Measurements from ENCODE around the gene SCN3A. TPM values are rescaled to one million over a fixed set of nuclear protein-coding genes. Genes with fewer than 3 reads are reported as not detected.

SCN3A gene
- total and polyA plus RNA-seq, 10 of the 15 experiments (the other 5 are each of a cell fraction or from before 2014, with no cell fraction given), result 0.04 to 0.34 (median 0.06) TPM; not detected in 3

DNA sequence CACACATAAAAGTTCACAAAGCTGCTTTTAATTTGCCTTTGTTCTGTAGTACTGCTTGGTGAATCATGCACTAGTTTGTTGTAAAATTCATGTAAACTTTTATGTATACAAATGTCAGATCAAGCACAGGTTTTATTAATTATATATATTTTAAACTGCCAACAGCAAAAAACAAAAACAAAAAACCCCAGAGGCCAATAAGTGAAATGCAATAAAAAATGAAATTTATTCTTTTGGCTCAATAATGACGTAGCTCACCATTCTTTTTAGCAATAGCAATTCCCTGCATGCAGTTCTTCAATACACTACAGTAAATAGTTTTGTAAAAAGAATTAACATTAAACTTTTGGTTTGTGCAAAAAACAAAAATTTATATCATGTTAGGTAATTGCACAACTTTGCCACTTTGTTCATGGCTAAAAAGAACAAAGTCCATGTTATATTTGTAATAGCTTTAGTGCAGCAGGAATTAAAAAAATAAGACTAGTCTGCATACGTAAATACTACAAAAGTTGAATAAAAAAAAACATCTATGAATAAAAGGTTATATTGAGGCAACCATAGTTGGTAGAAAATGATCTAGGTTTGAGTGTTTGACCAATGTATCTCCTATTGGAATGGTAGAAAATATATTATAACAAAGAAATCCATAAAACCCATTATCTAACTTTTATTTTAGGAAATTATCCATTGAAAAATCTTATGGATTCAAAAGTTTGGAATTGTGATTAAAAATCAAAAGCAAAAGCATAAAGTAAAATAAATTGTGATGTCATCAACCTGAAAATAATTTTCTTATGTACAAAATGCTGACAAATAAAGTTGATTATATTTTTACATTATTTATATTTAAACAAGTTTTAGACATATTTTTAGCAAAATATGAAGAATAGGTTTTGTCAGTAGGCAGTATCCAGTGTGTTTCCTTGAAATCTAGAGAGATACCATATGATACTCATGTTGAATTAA is 115.6 kb downstream of the SCN3A start (continued):
- TF ChIP-seq, protein P1, sequence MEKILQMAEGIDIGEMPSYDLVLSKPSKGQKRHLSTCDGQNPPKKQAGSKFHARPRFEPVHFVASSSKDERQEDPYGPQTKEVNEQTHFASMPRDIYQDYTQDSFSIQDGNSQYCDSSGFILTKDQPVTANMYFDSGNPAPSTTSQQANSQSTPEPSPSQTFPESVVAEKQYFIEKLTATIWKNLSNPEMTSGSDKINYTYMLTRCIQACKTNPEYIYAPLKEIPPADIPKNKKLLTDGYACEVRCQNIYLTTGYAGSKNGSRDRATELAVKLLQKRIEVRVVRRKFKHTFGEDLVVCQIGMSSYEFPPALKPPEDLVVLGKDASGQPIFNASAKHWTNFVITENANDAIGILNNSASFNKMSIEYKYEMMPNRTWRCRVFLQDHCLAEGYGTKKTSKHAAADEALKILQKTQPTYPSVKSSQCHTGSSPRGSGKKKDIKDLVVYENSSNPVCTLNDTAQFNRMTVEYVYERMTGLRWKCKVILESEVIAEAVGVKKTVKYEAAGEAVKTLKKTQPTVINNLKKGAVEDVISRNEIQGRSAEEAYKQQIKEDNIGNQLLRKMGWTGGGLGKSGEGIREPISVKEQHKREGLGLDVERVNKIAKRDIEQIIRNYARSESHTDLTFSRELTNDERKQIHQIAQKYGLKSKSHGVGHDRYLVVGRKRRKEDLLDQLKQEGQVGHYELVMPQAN (conservative IDR thresholded peaks at IDR 0.05), result no peak
- no peak for TF ChIP-seq SREBF2 (IDR thresholded peaks at IDR 0.05; ENCODE audit: low read length)
- TF ChIP-seq, protein P2, sequence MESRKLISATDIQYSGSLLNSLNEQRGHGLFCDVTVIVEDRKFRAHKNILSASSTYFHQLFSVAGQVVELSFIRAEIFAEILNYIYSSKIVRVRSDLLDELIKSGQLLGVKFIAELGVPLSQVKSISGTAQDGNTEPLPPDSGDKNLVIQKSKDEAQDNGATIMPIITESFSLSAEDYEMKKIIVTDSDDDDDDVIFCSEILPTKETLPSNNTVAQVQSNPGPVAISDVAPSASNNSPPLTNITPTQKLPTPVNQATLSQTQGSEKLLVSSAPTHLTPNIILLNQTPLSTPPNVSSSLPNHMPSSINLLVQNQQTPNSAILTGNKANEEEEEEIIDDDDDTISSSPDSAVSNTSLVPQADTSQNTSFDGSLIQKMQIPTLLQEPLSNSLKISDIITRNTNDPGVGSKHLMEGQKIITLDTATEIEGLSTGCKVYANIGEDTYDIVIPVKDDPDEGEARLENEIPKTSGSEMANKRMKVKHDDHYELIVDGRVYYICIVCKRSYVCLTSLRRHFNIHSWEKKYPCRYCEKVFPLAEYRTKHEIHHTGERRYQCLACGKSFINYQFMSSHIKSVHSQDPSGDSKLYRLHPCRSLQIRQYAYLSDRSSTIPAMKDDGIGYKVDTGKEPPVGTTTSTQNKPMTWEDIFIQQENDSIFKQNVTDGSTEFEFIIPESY (IDR thresholded peaks at IDR 0.05), result no peak

DNA sequence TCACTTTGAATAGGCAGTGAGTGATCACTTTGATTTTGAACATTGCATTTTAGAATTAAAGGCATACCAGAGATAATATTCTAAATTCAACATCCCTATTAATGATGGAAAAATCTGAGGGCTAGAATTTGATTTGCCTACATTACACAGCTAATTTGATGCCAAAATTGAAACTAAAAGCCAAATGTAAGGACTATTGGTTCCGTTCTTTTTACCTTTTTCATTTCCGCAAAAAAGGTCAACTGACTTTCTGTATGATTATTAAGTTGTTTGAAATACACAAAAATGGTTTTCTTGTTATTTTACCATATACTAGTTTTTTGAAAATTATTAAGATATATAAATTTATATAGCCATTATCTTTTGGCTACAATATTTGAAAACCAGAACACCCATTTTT is 117.5 kb downstream of the SCN3A start:
- no TSS peak for BruUV-seq (replicated peaks)
- H3K79me2 ChIP-seq (ENCODE audit: control insufficient read depth, insufficient read depth, low read length), result no peaks in the 10 kb centered on the region
- 69% methylated on average over 2 of the region's 2 CpGs for WGBS (ENCODE audit: insufficient coverage, insufficient replicate concordance, low lambda C conversion rate, missing lambda C conversion rate)
- DNase-seq (ENCODE audit: low read depth, low spot score) (no peak), FAIRE-seq (no peak), ATAC-seq (no peak)
- no peak overlapping the region for H3K4me2 ChIP-seq (ENCODE audit: control insufficient read depth, insufficient read depth)
- H3K27ac ChIP-seq (ENCODE audit: control insufficient read depth, insufficient read depth), result no peak overlapping the region
- in situ Hi-C loops (cut with MboI), result no loop called here
- no peaks in the 10 kb centered on the region for H3K9me3 ChIP-seq (replicated peaks; ENCODE audit: control insufficient read depth, insufficient read depth, low read length)
- no peak overlapping the region for H3K9ac ChIP-seq (ENCODE audit: control insufficient read depth, insufficient read depth, low read length)
- ChIA-PET POLR2A (no interaction called here), SMC1A (ENCODE audit: uncharacterized antibody, unreplicated experiment) (no interaction called here), CTCF (no interaction called here), RAD21 (ENCODE audit: unreplicated experiment) (no interaction called here)
- no peak overlapping the region for H2AFZ ChIP-seq (ENCODE audit: control insufficient read depth, low read depth, low read length)
- no peak overlapping the region for H3K4me3 ChIP-seq
- no peak for TF ChIP-seq CBX3 (IDR thresholded peaks at IDR 0.05; ENCODE audit: borderline replicate concordance, low read depth)
- no peak for TF ChIP-seq SRF (IDR thresholded peaks at IDR 0.05; ENCODE audit: low read depth in 2 of 2, low read length in 2 of 2)
- H4K20me1 ChIP-seq (ENCODE audit: control insufficient read depth, insufficient read depth), result no peaks in the 10 kb centered on the region
- no peaks in the 10 kb centered on the region for H3K27me3 ChIP-seq (replicated peaks in 1 of 2; ENCODE audit: control insufficient read depth in 2 of 2, insufficient read depth in 2 of 2, low read length in 1 of 2)
- no peaks in the 10 kb centered on the region for H3K4me1 ChIP-seq (ENCODE audit: control insufficient read depth, insufficient read depth, low read length)
- intact Hi-C loops (cut with micrococcal nuclease; ENCODE audit: unreplicated experiment), result no loop called here
- no peaks in the 10 kb centered on the region for H3K36me3 ChIP-seq (ENCODE audit: control insufficient read depth in 2 of 2, insufficient read depth in 2 of 2, low read length in 1 of 2)
